HG02678 (cell line): ENCODE data around the gene NEXN.
A peak's percentile ranks its signal among the peaks of the same experiment; 100 is the strongest.
"Not testable (repeated sequence)": the region's sequence is repeated elsewhere in the genome, so short reads cannot be mapped to it uniquely, and the experiment has no call there.

Source experiments
- ATAC-seq: cut with Tn5 transposase; IDR thresholded peaks from one replicate; pipeline ENCODE4 v1.9.1; 2021; ENCODE audit warnings: mild to moderate bottlenecking, moderate library complexity; ENCODE audit not compliant: unreplicated experiment

The NEXN gene

GRCh38 chr1:77905603-77906002, 17.2 kb downstream of the NEXN start:
- no peak for ATAC-seq

- ATAC-seq: no peak
These were observed 17.7 kb downstream of the NEXN start for GRCh38 chr1:77906019-77906545.

- no peak for ATAC-seq
These were observed 18.2 kb downstream of the NEXN start for GRCh38 chr1:77906624-77907023.

GRCh38 chr1:77910116-77910515, 21.7 kb downstream of the NEXN start:
- no peak for ATAC-seq

GRCh38 chr1:77918918-77919317, 30.5 kb downstream of the NEXN start:
- ATAC-seq: not testable (repeated sequence)

- ATAC-seq: no peak
These were observed 37.1 kb downstream of the NEXN start for GRCh38 chr1:77925518-77925917.

- no peak for ATAC-seq
These were observed 37.5 kb downstream of the NEXN start for GRCh38 chr1:77925956-77926355.

GRCh38 chr1:77926561-77927357, 38.3 kb downstream of the NEXN start:
- peak; percentile 56 for ATAC-seq

GRCh38 chr1:77927414-77927813, 39.0 kb downstream of the NEXN start:
- no peak for ATAC-seq

- ATAC-seq: no peak
These were observed 41.4 kb downstream of the NEXN start for GRCh38 chr1:77929806-77930205.

GRCh38 chr1:77938651-77939050, 50.2 kb downstream of the NEXN start:
- no peak for ATAC-seq

- ATAC-seq: no peak
These were observed 52.6 kb downstream of the NEXN start for GRCh38 chr1:77940921-77941570.

GRCh38 chr1:77942400-77943140, 54.1 kb downstream of the NEXN start:
- ATAC-seq: no peak

- ATAC-seq: no peak
These were observed 56.9 kb downstream of the NEXN start for GRCh38 chr1:77945345-77945744.

GRCh38 chr1:77948841-77949424, 60.5 kb downstream of the NEXN start:
- ATAC-seq: peak; percentile 38

GRCh38 chr1:77950873-77951272, 62.4 kb downstream of the NEXN start:
- ATAC-seq: peak; percentile 64

GRCh38 chr1:77951328-77951727, 62.9 kb downstream of the NEXN start:
- ATAC-seq: no peak

- no peak for ATAC-seq
These were observed 65.5 kb downstream of the NEXN start for GRCh38 chr1:77953907-77954306.

GRCh38 chr1:77954521-77954920, 66.1 kb downstream of the NEXN start:
- ATAC-seq: no peak

GRCh38 chr1:77955709-77956108, 67.3 kb downstream of the NEXN start:
- ATAC-seq: no peak

- ATAC-seq: no peak
These were observed 68.0 kb downstream of the NEXN start for GRCh38 chr1:77956464-77956863.
